Endothelial cell (in vitro differentiated cells): ENCODE results near the gene CAMLG. TPM values are rescaled to one million over a fixed set of nuclear protein-coding genes. Genes with fewer than 3 reads are reported as not detected.

Source experiments
- DNase-seq: peaks from one replicate; pipeline ENCODE4 v3.0.0; 2021; ENCODE audit warnings: low spot score
- H3K27ac Mint-ChIP-seq: one replicate; pipeline ENCODE4 v1.8.0; 2021; ENCODE audit warnings: mixed read lengths, inconsistent platforms; ENCODE audit not compliant: unreplicated experiment
- H3K27me3 Mint-ChIP-seq: one replicate; pipeline ENCODE4 v1.8.0; 2021; ENCODE audit warnings: mild to moderate bottlenecking, moderate library complexity, mixed read lengths, inconsistent platforms; ENCODE audit not compliant: unreplicated experiment
- H3K36me3 Mint-ChIP-seq: one replicate; pipeline ENCODE4 v1.8.0; 2021; ENCODE audit warnings: mild to moderate bottlenecking, low read depth, mixed read lengths, inconsistent platforms; ENCODE audit not compliant: unreplicated experiment
- H3K4me1 Mint-ChIP-seq: one replicate; pipeline ENCODE4 v1.8.0; 2021; ENCODE audit warnings: mild to moderate bottlenecking, mixed read lengths, inconsistent platforms; ENCODE audit not compliant: unreplicated experiment
- H3K4me3 Mint-ChIP-seq: one replicate; pipeline ENCODE4 v1.8.0; 2021; ENCODE audit warnings: mild to moderate bottlenecking, mixed read lengths, inconsistent platforms; ENCODE audit not compliant: unreplicated experiment
- H3K9me3 Mint-ChIP-seq: one replicate; pipeline ENCODE4 v1.8.0; 2021; ENCODE audit warnings: mixed read lengths, inconsistent platforms; ENCODE audit not compliant: unreplicated experiment
- CTCF ChIP-seq: fragments of 200-600 bp; sonication (generic); IDR thresholded peaks from one replicate; pipeline ENCODE4 v1.5.0; 2021; ENCODE audit warnings: antibody characterized with exemption; ENCODE audit not compliant: unreplicated experiment
- total RNA-seq: library from RNA; stranded (reverse); fragmentation: NEBNext Ultra II Directional; extraction: Animal tissue kit (Norgen Biotek cat#: 25700); gene quantifications from one replicate; pipeline ENCODE4 v1.2.1, GENCODE V29; 2021; ENCODE audit not compliant: unreplicated experiment

The CAMLG gene
- total RNA-seq, 1 donor from 2014 or later = 35.6 TPM

DNA sequence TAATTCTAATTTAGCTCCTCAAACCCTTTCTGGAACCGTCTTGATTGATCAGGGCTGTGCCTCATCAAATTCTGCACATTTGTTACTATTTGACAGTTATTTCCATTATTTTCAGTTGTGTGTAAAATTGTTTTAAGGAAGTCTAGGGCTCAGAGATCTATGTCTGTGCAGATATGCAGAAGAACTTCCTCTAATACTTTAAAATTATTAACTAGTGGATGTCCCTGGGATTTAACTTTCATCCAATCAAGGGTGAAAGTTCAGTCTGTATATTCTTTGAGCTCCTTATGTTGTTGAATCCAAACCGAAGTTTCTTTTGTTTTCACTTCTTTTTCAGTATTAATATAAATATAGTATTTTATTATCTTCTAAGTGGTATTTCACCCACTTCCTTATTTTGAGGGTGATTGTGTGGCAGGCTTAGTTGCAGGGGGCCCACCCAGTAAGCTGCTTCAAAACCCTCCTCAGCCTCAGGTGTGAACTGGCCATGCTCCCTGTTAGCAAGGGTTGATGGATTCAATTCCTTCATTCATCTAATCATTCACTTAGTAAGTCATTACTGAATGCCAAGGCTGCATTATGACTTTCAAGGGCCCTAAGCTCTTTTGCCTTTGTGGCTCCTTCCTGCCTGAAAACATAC is 2.1 kb upstream of the CAMLG start:
- Mint-ChIP-seq H3K27me3 (peaks cover 6% of the 10 kb centered on the region), H3K27ac (no peak overlapping the region), H3K4me1 (peaks cover 13% of the 10 kb centered on the region), H3K9me3 (no peaks in the 10 kb centered on the region), H3K36me3 (peaks cover 8% of the 10 kb centered on the region), H3K4me3 (no peak overlapping the region)
- no peak for TF ChIP-seq CTCF
- no peak for DNase-seq

- TF ChIP-seq CTCF = no peak
- Mint-ChIP-seq H3K36me3 (peaks cover 8% of the 10 kb centered on the region), H3K4me1 (peaks cover 13% of the 10 kb centered on the region), H3K9me3 (no peaks in the 10 kb centered on the region), H3K27ac (peak overlapping the region; percentile 91), H3K27me3 (peaks cover 6% of the 10 kb centered on the region), H3K4me3 (peak overlapping the region; percentile 100)
- peak; percentile 10 for DNase-seq
These were observed 764 bp downstream of the CAMLG start for GRCh38 chr5:134738963-134739661.

DNA sequence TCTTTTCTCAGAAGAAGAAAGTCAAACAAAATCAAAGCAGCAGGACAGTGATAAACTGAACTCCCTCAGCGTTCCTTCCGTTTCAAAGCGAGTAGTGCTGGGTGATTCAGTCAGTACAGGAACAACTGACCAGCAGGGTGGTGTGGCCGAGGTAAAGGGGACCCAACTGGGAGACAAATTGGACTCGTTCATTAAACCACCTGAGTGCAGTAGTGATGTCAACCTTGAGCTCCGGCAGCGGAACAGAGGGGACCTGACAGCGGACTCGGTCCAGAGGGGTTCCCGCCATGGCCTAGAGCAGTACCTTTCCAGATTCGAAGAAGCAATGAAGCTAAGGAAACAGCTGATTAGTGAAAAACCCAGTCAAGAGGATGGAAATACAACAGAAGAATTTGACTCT is 2.7 kb downstream of the CAMLG start:
- peaks cover 13% of the 10 kb centered on the region for H3K4me1 Mint-ChIP-seq
- H3K27ac Mint-ChIP-seq = no peak overlapping the region

DNA sequence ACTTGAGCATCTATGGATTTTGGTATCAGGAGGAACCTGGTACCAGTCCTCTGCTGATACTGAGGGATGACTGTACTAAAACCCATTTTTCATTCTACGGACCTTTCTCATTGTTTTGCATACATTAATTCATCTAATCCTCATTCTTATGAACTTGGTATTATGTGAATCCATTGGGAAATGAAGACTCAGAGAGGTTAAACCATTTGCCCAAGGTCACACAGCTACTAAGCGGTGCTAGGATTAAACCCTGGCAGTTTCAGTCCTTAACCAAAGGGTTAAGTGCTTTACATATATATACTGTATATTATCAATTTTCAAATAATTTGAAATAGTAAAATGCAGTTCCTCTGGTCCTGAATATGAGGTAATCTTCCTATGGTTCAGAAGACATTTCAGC is 3.8 kb downstream of the CAMLG start:
- peaks cover 13% of the 10 kb centered on the region for H3K4me1 Mint-ChIP-seq
- no peak for DNase-seq
- H3K27me3 Mint-ChIP-seq = peaks cover 6% of the 10 kb centered on the region
- H3K36me3 Mint-ChIP-seq = peaks cover 8% of the 10 kb centered on the region
- H3K4me3 Mint-ChIP-seq = no peak overlapping the region
- H3K27ac Mint-ChIP-seq = no peak overlapping the region
- TF ChIP-seq CTCF = no peak
- no peaks in the 10 kb centered on the region for H3K9me3 Mint-ChIP-seq

More for the DNA sequence above, 2.7 kb downstream of the CAMLG start:
- H3K27me3 Mint-ChIP-seq = peaks cover 6% of the 10 kb centered on the region
- no peak overlapping the region for H3K4me3 Mint-ChIP-seq
- H3K9me3 Mint-ChIP-seq = no peaks in the 10 kb centered on the region
- TF ChIP-seq CTCF = no peak
- peaks cover 8% of the 10 kb centered on the region for H3K36me3 Mint-ChIP-seq
- DNase-seq = no peak

GRCh38 chr5:134749415-134749814 is 11.1 kb downstream of the CAMLG start:
- DNase-seq = no peak
- Mint-ChIP-seq H3K36me3 (no peaks in the 10 kb centered on the region), H3K9me3 (no peaks in the 10 kb centered on the region), H3K27ac (no peak overlapping the region), H3K27me3 (no peaks in the 10 kb centered on the region), H3K4me1 (no peaks in the 10 kb centered on the region), H3K4me3 (no peak overlapping the region)
- TF ChIP-seq CTCF = no peak
